DMS153 (cell line): ENCODE results near the gene PLXDC2.

Experiments
- DNase-seq: peaks from one replicate; lab custom pipeline; 2025; lab: John Stamatoyannopoulos, UW

Gene PLXDC2

GRCh38 chr10:20048161-20048560, 231.9 kb downstream of the PLXDC2 start:
- DNase-seq, result no peak

DNA sequence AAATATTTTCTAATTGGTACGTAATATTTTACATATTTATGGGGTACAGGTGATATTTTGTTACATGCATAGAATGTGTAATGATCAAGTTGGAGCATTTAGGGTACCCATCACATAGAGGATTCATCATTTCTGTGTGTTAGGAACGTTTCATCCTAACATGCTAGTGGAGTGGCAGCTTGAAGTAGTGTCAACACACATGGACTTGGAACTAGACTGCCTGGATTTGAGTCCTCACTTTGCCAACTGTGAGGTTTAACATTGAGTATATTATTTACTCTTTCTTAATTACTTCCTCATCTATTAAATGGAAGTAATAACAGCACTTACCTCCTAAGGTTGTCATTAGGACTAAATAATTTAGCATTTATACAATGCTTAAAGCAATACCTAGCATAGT, 241.9 kb downstream of the PLXDC2 start:
- peak; percentile 1 for DNase-seq

DNA sequence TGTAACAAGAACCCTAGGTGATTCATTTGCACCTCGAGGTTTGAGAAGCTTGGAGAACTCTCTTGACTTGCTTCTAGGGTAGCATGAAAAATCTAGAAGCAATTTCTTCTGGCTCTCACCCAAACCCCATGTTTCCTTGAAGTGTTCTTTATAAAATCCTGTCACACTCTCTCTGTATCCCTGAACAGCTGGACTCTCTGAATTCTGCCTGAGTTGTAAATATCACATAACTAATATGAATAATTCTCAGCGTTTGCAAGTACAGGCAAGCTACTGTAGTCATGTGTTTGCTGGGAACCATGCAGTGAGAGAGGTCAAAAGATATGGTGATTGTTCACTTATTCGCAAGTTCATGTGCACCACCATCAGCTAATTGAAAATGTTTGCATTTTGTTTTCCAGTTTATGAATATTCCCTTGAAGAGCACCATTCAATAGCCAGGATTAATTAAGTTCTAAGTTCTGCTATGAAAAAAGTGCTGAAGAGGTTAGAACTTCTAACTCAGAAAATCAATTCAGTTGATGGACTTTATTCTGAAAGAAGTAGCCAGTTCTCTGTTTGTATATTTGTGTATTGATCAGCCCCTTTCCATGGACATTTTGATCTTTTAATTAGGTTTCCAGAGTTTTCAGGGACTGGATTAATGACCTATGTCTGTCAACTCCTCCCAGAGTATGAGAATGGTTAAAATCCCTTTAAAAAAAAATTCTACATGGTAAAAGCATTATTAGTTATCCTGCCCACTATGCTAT, 243.0 kb downstream of the PLXDC2 start:
- no peak for DNase-seq

DNA sequence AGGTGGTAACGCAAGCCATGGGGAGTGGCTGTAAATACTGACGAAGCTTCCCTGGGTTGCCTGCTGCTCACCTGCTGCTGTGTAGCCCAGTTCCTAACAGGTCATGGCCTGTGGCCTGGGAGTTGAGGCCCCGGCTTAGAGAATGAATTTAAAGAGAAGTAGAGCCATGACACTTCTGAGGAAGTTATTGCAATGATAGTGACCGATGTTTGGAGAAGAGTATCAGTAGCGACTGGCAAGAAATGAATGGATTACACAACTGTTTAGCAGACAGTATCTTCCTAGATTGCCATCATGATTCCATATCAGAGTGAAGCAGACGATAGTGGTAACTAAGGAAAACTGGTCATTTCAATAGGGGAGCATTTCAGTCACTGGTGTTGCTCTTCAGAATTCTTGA, 249.6 kb downstream of the PLXDC2 start:
- DNase-seq, result no peak

GRCh38 chr10:20073167-20073566, 256.9 kb downstream of the PLXDC2 start:
- no peak for DNase-seq

GRCh38 chr10:20075713-20076112, 259.5 kb downstream of the PLXDC2 start:
- no peak for DNase-seq

DNA sequence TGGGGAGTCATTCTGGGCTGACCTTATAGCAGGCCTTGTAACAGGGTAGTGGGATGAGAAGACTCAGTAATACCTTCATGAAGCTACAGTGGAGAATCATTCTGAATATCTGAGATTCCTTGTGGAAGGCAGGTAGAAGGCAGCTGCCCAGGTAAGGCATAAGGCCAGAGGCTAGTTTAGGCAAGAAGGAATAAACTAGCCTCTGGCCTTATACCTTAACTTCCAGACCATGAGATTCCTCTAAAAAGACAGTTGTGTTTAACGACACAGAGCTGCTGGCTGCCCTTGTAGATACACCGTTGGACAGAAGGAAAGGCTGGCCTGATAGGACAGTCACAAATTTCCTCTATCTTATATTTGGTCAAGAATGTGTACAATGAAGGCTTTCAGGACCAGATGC, 268.2 kb downstream of the PLXDC2 start:
- DNase-seq, result no peak

GRCh38 chr10:20085115-20085514, 268.9 kb downstream of the PLXDC2 start:
- DNase-seq, result no peak

GRCh38 chr10:20087353-20087752, 271.1 kb downstream of the PLXDC2 start:
- no peak for DNase-seq

DNA sequence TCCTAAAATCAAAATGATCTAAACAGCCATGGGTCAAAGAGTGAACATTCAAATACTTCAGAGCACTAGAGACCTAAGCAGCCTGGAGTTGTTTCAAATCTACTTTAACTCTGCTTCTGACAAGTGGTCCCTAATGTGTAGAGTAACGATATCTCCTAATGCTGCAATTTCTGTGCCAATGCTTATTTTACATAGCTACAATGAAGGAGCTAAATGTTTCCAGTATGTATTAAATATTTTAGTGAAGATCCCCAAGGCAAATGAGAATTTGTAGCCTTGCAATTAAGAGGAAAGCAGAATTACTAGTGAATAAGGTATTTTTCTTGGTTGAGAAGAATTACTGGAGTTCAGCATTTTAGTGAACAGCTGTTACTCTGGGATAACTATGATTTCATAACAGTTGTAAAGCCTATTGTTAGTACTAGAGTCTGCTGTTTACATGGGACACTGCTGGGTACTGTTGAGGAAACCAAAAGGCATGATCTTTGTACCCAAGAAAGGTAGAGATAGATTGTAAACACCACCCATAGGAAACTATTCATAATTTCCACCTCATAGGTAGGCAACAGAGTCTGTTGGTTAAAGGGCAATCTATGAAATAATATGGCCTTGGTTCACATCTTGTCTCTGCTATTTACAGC, 271.9 kb downstream of the PLXDC2 start:
- no peak for DNase-seq

DNA sequence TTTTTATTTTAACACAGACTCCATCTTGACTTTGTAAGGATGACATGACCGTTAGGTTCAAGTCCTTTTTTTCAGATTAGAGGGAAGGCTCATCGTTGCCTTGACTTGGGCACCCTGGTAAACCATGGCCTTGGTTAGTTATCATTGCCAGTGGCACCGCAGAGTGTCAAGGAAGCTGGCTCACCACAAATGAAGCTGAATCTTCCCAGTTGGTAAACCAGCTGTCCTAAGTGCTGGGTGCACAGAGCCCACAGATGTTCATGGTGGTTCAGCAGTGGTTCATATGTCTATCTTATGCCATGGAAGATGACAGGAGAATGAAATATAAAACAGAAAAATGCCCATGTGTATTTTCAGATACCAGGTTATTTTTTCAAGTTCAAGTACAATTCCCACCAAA, 273.6 kb downstream of the PLXDC2 start:
- DNase-seq, result no peak

DNA sequence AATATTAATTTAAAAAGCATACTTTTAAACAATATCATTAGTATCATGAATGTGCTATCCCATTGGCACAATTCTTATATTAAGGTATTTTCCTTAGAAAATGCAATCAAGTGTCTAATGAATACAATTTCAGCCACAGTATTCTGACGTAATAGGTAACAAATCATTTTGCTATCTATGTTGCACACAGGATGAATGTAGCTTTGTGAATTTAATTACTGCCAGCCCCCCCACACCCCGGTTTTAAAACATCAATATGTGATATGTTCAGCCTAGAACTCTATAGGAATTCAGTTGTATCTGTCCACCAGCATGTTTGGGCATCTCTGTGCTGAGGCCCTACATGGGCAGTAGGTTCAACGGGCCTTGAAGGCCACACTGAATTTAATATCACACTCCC, 274.6 kb downstream of the PLXDC2 start:
- DNase-seq, result no peak

GRCh38 chr10:20091698-20092097, 275.5 kb downstream of the PLXDC2 start:
- DNase-seq, result no peak

GRCh38 chr10:20093600-20093999, 277.4 kb downstream of the PLXDC2 start:
- DNase-seq, result no peak

DNA sequence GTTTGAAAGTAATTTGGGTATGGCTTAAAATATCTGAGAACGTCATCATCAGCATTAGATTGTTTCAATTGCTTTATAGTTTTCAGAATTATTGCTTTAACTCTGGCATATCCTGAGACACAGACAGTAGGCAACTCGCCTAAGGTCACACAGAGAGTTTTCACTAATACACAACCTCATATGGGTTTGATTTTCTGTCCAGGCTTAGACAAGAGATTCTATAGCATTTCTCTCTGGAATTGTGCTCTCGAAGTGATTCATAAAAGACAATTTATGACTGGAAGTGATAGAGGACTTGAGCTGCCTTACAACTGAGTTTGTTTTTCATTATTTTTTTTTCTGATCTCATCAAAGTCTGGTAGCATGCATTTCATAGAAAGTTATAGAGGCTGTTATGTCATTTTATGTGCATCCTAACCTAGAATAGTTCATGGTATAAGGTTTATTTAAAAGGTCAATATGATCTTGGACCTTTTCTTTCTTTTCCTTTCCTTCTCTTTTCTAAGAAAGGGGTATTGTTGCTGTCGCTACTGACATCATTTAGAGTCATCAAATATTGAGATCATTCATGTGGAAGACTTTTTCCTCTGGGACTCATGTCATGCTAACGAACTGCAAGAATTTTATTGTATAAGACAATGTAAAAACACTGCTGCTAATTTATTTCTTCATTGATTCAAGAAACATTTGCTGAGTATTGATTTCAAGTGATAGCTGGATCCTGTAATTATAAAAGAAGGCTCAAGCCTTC, 278.2 kb downstream of the PLXDC2 start:
- DNase-seq, result no peak

DNA sequence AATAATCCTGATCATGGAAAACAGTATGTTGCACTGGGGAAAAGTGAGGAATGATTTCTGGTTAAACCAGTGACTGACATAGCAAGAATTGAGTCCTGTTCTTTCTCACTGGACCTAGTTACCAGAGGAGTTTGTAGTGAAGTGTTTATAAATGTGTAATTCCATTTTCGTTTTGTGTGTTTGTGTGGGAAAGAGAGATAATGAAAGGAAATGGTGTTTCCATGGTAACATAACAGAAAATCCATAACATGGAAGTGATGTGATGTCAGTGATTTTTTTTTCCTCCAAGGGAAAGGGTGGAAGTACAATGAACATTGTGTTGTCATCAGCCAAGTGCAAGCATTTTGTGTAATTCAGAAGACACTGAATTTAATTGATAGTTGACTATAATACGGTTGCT, 283.9 kb downstream of the PLXDC2 start:
- peak; percentile 3 for DNase-seq

GRCh38 chr10:20105236-20105635, 289.0 kb downstream of the PLXDC2 start:
- DNase-seq, result peak; percentile 43

DNA sequence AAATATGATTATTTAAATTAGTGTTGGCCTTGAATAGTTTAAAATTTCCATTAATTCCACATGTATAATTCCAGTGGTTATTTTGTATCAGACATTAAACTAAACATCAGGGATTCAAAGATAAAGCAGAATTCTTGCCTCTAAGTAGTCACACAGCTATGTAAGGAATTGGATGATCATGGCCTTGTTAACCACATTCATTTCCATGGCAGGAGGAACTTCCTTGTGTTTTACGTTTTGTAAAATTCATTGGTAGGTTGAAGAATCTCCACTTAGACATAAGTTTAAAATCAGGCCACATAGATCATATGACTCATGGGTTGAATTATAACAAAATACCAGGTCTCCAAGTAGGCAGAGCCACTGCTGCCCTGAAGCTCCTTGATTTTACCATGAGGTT, 289.7 kb downstream of the PLXDC2 start:
- no peak for DNase-seq

DNA sequence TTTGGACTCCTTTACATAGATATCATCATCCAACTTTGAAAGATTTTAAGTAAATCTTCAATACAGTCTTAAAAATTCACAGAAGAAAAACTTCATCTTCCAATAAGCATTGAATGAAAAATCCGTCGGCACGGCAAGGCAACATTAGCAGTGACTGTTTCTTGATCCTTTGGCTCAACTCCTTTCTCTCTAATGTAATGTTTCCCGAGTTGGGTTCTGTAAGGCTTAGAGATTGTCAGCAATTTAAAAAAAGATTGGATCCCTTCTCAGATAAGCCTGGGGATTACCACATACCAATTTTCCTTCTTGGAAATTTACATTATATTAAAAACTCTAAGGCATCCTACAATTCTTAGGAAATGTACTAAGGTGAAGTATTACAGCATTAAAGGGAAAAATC, 291.8 kb downstream of the PLXDC2 start:
- no peak for DNase-seq

DNA sequence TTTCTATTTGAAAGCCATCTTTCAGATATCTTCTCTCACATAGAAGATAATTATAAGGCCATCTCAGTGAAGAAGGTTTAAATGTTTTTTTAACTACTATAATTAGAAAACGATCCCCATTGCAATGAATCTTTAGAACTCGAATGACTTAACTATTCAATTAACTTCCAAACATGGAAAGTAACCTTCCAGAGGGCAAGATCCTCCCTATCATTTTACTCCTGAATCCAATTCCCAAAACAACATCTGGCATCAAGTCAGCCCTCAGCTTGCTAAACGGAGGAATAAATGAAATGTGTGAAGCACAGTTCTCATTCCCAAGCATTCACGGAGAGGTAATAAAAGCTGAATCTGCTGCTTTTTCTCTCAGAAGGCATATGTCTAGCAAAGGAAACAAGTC, 293.4 kb downstream of the PLXDC2 start:
- DNase-seq, result no peak

DNA sequence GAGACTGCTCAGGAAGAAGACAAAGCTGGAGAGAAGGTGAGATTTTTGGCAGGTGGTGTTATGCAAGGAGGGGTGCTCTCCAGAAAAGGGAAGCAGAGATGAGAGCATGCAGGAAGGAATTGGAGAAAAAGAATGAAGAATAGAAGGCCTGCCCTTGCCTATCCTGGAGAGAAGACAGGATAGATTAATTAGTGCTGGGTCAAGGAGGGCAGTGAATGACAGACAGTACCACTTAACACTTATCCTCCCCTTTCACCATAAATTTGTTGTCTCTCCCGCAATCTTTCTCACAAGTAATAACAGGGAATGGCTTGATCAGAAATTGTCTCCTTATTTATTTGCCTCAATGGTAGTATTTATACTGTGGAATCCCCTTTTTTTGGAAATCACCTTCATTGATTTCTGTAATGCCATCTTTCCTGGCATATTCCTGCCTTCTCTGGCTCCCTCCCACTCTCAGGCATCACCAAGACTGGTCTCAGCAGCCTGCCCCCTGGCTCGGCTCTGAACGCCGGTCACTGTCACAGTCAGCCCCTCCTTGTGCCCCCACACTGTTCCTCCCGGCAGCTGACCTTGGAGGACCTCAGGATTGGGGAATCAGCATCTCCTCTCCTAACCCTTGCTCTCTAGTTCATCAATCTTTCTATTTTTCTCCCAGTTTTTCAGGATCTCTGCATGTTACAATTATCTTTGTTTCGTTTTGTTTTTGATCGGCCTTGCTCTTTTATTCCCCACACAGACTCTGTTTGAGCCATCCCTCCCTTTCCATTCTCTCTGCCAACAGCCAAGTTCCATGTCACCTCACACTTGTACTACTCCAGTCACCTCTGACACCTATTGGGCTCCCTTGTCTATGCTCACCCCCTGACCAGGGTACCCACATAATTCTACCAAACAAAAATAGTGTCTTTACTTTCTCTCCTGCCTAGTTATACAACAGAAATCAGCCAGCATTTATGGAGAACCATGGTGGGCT, 294.2 kb downstream of the PLXDC2 start:
- no peak for DNase-seq

GRCh38 chr10:20114179-20114578, 297.9 kb downstream of the PLXDC2 start:
- DNase-seq, result no peak
